Erythroblast (primary cell): Measurements from ENCODE around the gene C10orf53.

ENCODE experiments used
- GATA1 ChIP-seq: IDR thresholded peaks from 2 replicates; pipeline ENCODE4 v1.6.1; 2011; ENCODE audit warnings: low read depth, mild to moderate bottlenecking, control low read depth, low read length, moderate library complexity
- POLR2A ChIP-seq: IDR thresholded peaks from 2 replicates; pipeline ENCODE4 v1.6.1; 2011; ENCODE audit warnings: mild to moderate bottlenecking, low read length

DNA sequence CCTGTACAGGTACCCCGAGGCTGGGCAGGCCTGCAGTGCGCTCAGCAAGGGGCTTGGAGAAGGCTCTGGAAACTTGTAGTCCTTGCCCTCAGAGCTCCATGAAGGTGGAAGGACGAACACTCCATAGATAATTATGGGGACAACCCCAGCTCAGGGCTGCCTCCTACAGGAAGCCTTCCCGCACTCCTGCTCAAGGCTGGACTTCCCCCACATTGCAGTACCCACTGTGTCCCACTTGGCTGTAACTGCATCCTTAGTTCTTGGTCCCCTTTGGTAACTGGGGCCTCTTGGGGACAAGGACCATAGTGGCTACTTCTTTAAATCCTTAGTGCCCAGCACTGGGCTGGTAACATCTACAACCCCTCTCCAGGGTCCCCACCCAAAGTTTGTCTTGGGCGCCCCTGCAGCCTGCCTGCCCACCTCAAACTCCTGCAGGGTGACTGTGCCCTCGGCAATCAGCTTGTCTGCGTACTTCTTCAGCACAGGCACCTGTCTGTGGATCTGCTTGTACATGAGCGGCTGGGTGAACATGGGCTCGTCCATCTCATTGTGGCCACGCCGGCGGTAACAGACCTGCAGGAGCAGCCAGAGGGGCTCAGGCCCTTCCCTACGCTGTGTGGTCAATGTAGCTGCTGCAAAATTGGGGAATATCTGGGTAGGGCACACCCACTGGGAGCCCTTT, 65.6 kb downstream of the C10orf53 start:
- TF ChIP-seq GATA1, result no peak
- TF ChIP-seq POLR2A, result no peak
